Measurements from ENCODE around the gene TIA1. TPM values are rescaled to one million over a fixed set of nuclear protein-coding genes. Genes with fewer than 3 reads are reported as not detected.
"Not testable (repeated sequence)": the region's sequence is repeated elsewhere in the genome, so short reads cannot be mapped to it uniquely, and the experiment has no call there.

The TIA1 gene, protein sequence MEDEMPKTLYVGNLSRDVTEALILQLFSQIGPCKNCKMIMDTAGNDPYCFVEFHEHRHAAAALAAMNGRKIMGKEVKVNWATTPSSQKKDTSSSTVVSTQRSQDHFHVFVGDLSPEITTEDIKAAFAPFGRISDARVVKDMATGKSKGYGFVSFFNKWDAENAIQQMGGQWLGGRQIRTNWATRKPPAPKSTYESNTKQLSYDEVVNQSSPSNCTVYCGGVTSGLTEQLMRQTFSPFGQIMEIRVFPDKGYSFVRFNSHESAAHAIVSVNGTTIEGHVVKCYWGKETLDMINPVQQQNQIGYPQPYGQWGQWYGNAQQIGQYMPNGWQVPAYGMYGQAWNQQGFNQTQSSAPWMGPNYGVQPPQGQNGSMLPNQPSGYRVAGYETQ
- total RNA-seq (2022) (146 and 149 TPM in 2 replicates), Bru-seq, nascent RNA (percentile 95 among the genes with signal in this experiment), BruChase-seq, experiment 1, labeled RNA remaining after a 2-hour chase (percentile 97 among the genes with signal in this experiment), BruChase-seq, experiment 2, labeled RNA remaining after a 6-hour chase (percentile 95 among the genes with signal in this experiment)
- long read RNA-seq, full-length matches to known transcripts = 32 of 58 reads
- long read RNA-seq, partial matches to known transcripts = 5 of 58 reads
- long read RNA-seq, other reads (novel, unspliced or antisense) = 21 of 58 reads

DNA sequence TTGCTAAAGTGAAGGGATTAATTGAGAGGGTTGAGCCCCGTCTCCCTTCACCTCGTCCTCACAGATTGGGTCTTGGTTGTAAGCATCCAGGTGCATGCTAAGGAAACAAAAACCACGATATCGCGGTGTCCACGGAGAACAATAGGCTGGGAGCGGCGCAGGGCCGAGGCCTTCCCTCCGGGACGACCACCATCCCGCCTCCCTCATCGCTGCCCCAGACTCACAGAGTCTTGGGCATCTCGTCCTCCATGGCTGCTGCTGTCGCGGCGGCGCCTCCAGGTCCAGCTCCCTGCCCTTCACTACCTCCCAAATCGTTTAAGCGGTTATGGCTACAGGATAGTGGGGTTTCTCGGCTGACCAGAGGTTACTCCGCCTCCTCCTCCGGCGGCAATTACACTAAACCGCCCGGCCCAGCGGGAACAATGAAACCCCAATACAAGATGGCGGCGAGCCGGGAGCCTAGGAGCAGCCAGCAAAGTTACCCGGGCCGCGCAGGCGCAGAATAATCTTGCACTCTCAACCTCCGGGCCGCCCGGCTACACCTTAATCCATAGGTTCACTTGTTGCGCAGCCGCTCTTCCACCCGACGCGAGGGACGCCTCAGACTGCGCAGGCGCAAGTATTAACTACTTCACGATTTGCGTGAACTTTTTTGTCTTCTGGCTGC, at the start of gene TIA1:
Gene TIA1, minus strand, starts transcription at position 448 of the 667 bp plus-strand sequence. Its CDS starts 198 bp downstream, at position 250.
- Histone ChIP-seq H3K9me3 (no peaks in the 10 kb centered on the region), H3K4me3 (ENCODE audit: low read depth, low read length) (peak within 1 kb of the TSS; percentile 61), H3K4me1 (peaks cover 6% of the 10 kb centered on the region; the same call in 1 of the 2 replicates), H3K27me3 (replicated peaks; ENCODE audit: control insufficient read depth, insufficient read depth, low read length) (no peaks in the 10 kb centered on the region), H3K36me3 (ENCODE audit: control insufficient read depth, insufficient read depth, low read length) (peaks cover 2% of the 10 kb centered on the region; the same call in 1 of the 2 replicates)
- DNase-seq = peak; percentile 98 to 99
- intact Hi-C loops (cut with micrococcal nuclease; ENCODE audit: unreplicated experiment) = loop anchor here (1.0 to 5.0 kb wide), 4 partner anchors 45 to 334 kb away; partner anchors contain the start of genes C2orf42, PCBP1 and SNRPG
- ChIA-PET CTCF (interaction anchor here (1.4 kb wide), 1 partner anchor 10 kb away, joined by 3 read pairs; the partner anchor contains the start of gene PCYOX1), POLR2A (interaction anchor here (0.6 to 3.4 kb wide), 7 partner anchors 9 to 493 kb away, joined by 3 to 14 read pairs (median 4); partner anchors contain the start of genes C2orf42, PCYOX1 and SNRPG)
- Mint-ChIP-seq H3K36me3 (ENCODE audit: insufficient read depth, unreplicated experiment) (peaks cover 32% of the 10 kb centered on the region), H3K9me3 (ENCODE audit: unreplicated experiment) (no peaks in the 10 kb centered on the region), H3K4me3 (ENCODE audit: unreplicated experiment) (peak within 1 kb of the TSS; percentile 89), H3K4me1 (ENCODE audit: low read depth, unreplicated experiment) (peaks cover 18% of the 10 kb centered on the region), H3K27ac (ENCODE audit: unreplicated experiment) (peak within 1 kb of the TSS; percentile 95), H3K27me3 (ENCODE audit: insufficient read depth, unreplicated experiment) (peaks cover 3% of the 10 kb centered on the region)
- TSS peak; percentile 71 for BruUV-seq (replicated peaks)
- TF ChIP-seq, protein P1, sequence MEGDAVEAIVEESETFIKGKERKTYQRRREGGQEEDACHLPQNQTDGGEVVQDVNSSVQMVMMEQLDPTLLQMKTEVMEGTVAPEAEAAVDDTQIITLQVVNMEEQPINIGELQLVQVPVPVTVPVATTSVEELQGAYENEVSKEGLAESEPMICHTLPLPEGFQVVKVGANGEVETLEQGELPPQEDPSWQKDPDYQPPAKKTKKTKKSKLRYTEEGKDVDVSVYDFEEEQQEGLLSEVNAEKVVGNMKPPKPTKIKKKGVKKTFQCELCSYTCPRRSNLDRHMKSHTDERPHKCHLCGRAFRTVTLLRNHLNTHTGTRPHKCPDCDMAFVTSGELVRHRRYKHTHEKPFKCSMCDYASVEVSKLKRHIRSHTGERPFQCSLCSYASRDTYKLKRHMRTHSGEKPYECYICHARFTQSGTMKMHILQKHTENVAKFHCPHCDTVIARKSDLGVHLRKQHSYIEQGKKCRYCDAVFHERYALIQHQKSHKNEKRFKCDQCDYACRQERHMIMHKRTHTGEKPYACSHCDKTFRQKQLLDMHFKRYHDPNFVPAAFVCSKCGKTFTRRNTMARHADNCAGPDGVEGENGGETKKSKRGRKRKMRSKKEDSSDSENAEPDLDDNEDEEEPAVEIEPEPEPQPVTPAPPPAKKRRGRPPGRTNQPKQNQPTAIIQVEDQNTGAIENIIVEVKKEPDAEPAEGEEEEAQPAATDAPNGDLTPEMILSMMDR (IDR thresholded peaks at IDR 0.05; ENCODE audit: insufficient read depth in 1 of 2, low read depth in 1 of 2, low read length in 1 of 2, severe bottlenecking in 1 of 2, unreplicated experiment in 1 of 2) = no peak

DNA sequence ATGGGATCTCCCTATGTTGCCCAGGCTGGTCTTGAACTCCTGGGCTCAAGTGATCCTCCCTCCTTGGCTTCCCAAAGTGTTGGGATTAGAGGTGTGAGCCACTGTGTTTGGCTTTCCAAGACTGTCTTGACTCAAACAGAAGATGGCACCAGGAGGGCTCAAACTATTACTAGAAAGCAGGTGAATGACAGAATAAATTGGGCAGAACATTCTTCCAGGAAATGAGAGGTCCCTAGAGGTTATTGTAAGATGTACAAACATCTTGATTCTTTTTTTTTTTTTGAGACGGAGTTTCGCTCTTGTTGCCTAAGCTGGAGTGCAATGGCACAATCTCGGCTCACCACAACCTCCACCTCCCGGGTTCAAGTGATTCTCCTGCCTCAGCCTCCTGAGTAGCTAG, 49.4 kb upstream of the TIA1 start:
- intact Hi-C loops (cut with micrococcal nuclease; ENCODE audit: unreplicated experiment); H3K27me3 Mint-ChIP-seq (ENCODE audit: insufficient read depth, unreplicated experiment); H3K36me3 ChIP-seq (ENCODE audit: control insufficient read depth, insufficient read depth, low read length); H3K4me3 Mint-ChIP-seq (ENCODE audit: unreplicated experiment); H3K27me3 ChIP-seq (replicated peaks; ENCODE audit: control insufficient read depth, insufficient read depth, low read length); POLR2A ChIA-PET; H3K9me3 ChIP-seq; H3K4me1 Mint-ChIP-seq (ENCODE audit: low read depth, unreplicated experiment); BruUV-seq (replicated peaks); H3K27ac Mint-ChIP-seq (ENCODE audit: unreplicated experiment); H3K4me1 ChIP-seq; H3K9me3 Mint-ChIP-seq (ENCODE audit: unreplicated experiment); DNase-seq; H3K4me3 ChIP-seq (ENCODE audit: low read depth, low read length): not testable (repeated sequence)
- H3K36me3 Mint-ChIP-seq (ENCODE audit: insufficient read depth, unreplicated experiment) = peaks cover 62% of the 10 kb centered on the region
- CTCF ChIA-PET = interaction anchor here (0.7 kb wide), 2 partner anchors 107 to 155 kb away, joined by 3 to 5 read pairs; partner anchors contain the start of gene C2orf42

DNA sequence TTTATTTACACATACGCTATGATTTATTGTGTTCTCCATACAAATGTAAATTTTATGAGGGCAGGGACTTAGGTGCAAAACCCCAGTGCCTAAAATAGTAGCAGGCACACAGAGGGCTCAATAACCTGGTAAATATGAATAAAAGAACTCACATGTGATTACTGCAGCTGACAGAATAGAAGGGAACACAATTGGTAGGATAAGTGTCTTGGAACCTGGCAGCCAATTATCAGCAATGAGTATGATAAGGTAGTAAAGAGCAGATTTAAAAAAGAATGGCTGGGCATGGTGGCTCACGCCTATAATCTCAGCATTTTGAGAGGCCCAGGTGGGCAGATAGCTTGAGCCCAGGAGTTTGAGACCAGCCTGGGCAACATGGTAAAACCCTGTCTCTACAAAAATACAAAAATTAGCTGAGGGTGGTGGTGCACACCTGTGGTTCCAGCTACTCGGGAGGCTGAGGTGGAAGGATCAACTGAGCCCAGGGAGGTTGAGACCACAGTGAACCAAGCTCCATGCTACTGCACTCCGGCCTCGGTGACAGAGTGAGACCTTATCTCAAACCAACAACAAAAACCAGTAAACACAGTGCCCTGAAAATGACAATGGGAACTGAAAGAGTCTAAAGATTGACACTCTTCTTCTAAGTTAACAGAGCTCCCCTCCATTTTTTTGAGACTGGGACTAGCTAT, 35.2 kb upstream of the TIA1 start:
- peaks cover 88% of the 10 kb centered on the region for H3K36me3 Mint-ChIP-seq (ENCODE audit: insufficient read depth, unreplicated experiment)
- H3K4me3 ChIP-seq (ENCODE audit: low read depth, low read length) = no peak overlapping the region
- CTCF ChIA-PET = no interaction called here

More for the DNA sequence above, 35.2 kb upstream of the TIA1 start:
- Mint-ChIP-seq H3K4me3 (ENCODE audit: unreplicated experiment) (no peak overlapping the region), H3K27ac (ENCODE audit: unreplicated experiment) (no peak overlapping the region), H3K9me3 (ENCODE audit: unreplicated experiment) (no peaks in the 10 kb centered on the region), H3K4me1 (ENCODE audit: low read depth, unreplicated experiment) (peaks cover 13% of the 10 kb centered on the region), H3K27me3 (ENCODE audit: insufficient read depth, unreplicated experiment) (no peaks in the 10 kb centered on the region)
- H3K4me1 ChIP-seq = no peaks in the 10 kb centered on the region
- TF ChIP-seq, protein P1 (IDR thresholded peaks at IDR 0.05; ENCODE audit: insufficient read depth in 1 of 2, low read depth in 1 of 2, low read length in 1 of 2, severe bottlenecking in 1 of 2, unreplicated experiment in 1 of 2) = no peak
- POLR2A ChIA-PET = interaction anchor here (0.6 to 1.6 kb wide), 2 partner anchors 10 to 114 kb away, joined by 3 to 9 read pairs; partner anchors contain the start of gene SNRPG
- intact Hi-C loops (cut with micrococcal nuclease; ENCODE audit: unreplicated experiment) = no loop called here
- BruUV-seq (replicated peaks) = no TSS peak
- no peak for DNase-seq
- H3K9me3 ChIP-seq = no peaks in the 10 kb centered on the region
- H3K27me3 ChIP-seq (replicated peaks; ENCODE audit: control insufficient read depth, insufficient read depth, low read length) = no peaks in the 10 kb centered on the region
- no peaks in the 10 kb centered on the region; the same call in none of the 2 replicates for H3K36me3 ChIP-seq (ENCODE audit: control insufficient read depth, insufficient read depth, low read length)

All from Caco-2 (cell line).